ENCODE data around the gene CNTNAP3B.
"Not testable (repeated sequence)": the region's sequence is repeated elsewhere in the genome, so short reads cannot be mapped to it uniquely, and the experiment has no call there.

Gene CNTNAP3B

GRCh38 chr9:41980271-41980670, 149.0 kb downstream of the CNTNAP3B start:
- not testable (repeated sequence) for DNase-seq (ENCODE audit: low read depth)

GRCh38 chr9:41977965-41978600, 151.1 kb downstream of the CNTNAP3B start:
- not testable (repeated sequence) for DNase-seq (ENCODE audit: low read depth); H3K4me3 ChIP-seq (ENCODE audit: low read length)

More at GRCh38 chr9:41980271-41980670, 149.0 kb downstream of the CNTNAP3B start:
- H3K4me3 ChIP-seq (ENCODE audit: low read length) = not testable (repeated sequence)

- H3K4me3 ChIP-seq (ENCODE audit: low read length); DNase-seq (ENCODE audit: low read depth): not testable (repeated sequence)
Observed at GRCh38 chr9:41974906-41975305, 154.3 kb downstream of the CNTNAP3B start.

GRCh38 chr9:41953007-41953406, 176.2 kb downstream of the CNTNAP3B start:
- H3K4me3 ChIP-seq (ENCODE audit: low read length); DNase-seq (ENCODE audit: low read depth): not testable (repeated sequence)

GRCh38 chr9:41941738-41942137, 187.5 kb downstream of the CNTNAP3B start:
- not testable (repeated sequence) for H3K4me3 ChIP-seq (ENCODE audit: low read length); DNase-seq (ENCODE audit: low read depth)

- not testable (repeated sequence) for DNase-seq (ENCODE audit: low read depth); H3K4me3 ChIP-seq (ENCODE audit: low read length)
Observed at GRCh38 chr9:41938143-41938542, 191.1 kb downstream of the CNTNAP3B start.

GRCh38 chr9:41935727-41936126, 193.5 kb downstream of the CNTNAP3B start:
- H3K4me3 ChIP-seq (ENCODE audit: low read length); DNase-seq (ENCODE audit: low read depth): not testable (repeated sequence)

- not testable (repeated sequence) for H3K4me3 ChIP-seq (ENCODE audit: low read length)
Observed at GRCh38 chr9:41929172-41929571, 200.1 kb downstream of the CNTNAP3B start.

GRCh38 chr9:41917374-41917773, 211.9 kb downstream of the CNTNAP3B start:
- DNase-seq (ENCODE audit: low read depth); H3K4me3 ChIP-seq (ENCODE audit: low read length): not testable (repeated sequence)

More at GRCh38 chr9:41929172-41929571, 200.1 kb downstream of the CNTNAP3B start:
- DNase-seq (ENCODE audit: low read depth) = not testable (repeated sequence)

GRCh38 chr9:41905488-41905887, 223.7 kb downstream of the CNTNAP3B start:
- not testable (repeated sequence) for H3K4me3 ChIP-seq (ENCODE audit: low read length); DNase-seq (ENCODE audit: low read depth)

- DNase-seq (ENCODE audit: low read depth) = not testable (repeated sequence)
Observed at GRCh38 chr9:41902762-41903161, 226.5 kb downstream of the CNTNAP3B start.

GRCh38 chr9:41898720-41899343, 230.4 kb downstream of the CNTNAP3B start:
- DNase-seq (ENCODE audit: low read depth); H3K4me3 ChIP-seq (ENCODE audit: low read length): not testable (repeated sequence)

More at GRCh38 chr9:41902762-41903161, 226.5 kb downstream of the CNTNAP3B start:
- not testable (repeated sequence) for H3K4me3 ChIP-seq (ENCODE audit: low read length)

GRCh38 chr9:41874557-41874956, 254.7 kb downstream of the CNTNAP3B start:
- H3K4me3 ChIP-seq (ENCODE audit: low read length); DNase-seq (ENCODE audit: low read depth): not testable (repeated sequence)

- H3K4me3 ChIP-seq (ENCODE audit: low read length); DNase-seq (ENCODE audit: low read depth): not testable (repeated sequence)
Observed at GRCh38 chr9:41855422-41855821, 273.8 kb downstream of the CNTNAP3B start.

- H3K4me3 ChIP-seq (ENCODE audit: low read length); DNase-seq (ENCODE audit: low read depth): not testable (repeated sequence)
Observed at GRCh38 chr9:41851848-41852740, 277.1 kb downstream of the CNTNAP3B start.

- DNase-seq (ENCODE audit: low read depth); H3K4me3 ChIP-seq (ENCODE audit: low read length): not testable (repeated sequence)
Observed at GRCh38 chr9:41847829-41848228, 281.4 kb downstream of the CNTNAP3B start.

Data from AG10803 (cell line).